WI38 (cell line): ENCODE measurements around the gene ZDHHC6.

Experiments
- H3K4me3 ChIP-seq: 2 replicates; pipeline ENCODE4 v1.5.1; 2011; ENCODE audit warnings: low read depth, mild to moderate bottlenecking, control low read depth, low read length
- TF ChIP-seq, protein P1 (sequence below): IDR thresholded peaks from 2 replicates; pipeline ENCODE4 v1.5.1; 2012; ENCODE audit warnings: low read depth, mild to moderate bottlenecking, control low read depth, low read length

ZDHHC6 gene

DNA sequence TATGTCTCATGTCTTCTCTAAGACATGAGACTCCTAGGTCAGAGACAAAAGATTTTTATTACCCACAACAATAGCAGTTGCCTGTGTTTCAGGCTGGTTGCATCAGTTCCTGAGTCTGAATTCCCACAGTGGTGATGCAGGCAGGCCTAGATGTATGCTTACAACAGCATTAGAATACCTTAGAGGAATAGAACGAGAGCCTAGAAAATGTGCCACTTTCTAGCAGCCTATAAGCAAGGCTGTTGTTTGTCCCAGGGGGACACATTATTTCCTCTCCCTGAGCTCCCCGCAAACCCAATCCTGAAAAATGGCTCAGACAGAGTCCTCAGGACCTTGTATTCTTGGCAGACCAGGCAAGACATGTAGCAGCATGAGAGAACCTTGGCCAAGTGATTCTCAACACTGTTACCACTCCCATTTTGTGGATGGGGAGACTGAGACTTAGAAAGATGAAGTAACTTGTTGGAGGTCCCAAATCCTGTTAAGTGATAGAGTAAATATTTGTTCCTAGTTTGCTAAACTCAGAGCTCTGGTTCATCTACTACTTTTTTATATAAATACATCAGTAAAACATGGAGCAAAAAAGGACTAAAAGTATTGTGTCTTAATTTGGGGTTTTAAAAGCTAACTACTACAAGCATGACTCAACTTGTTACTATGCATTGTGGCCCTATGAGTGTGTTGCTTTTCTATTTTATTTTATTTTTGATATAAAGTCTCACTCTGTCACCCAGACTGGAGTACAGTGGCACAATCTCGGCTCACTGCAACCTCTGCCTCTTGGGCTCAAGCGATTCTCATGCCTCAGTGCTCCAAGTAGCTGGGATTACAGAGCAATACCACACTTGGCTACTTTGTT, 14.5 kb upstream of the ZDHHC6 start:
- H3K4me3 ChIP-seq: no peak overlapping the region
- TF ChIP-seq, protein P1, sequence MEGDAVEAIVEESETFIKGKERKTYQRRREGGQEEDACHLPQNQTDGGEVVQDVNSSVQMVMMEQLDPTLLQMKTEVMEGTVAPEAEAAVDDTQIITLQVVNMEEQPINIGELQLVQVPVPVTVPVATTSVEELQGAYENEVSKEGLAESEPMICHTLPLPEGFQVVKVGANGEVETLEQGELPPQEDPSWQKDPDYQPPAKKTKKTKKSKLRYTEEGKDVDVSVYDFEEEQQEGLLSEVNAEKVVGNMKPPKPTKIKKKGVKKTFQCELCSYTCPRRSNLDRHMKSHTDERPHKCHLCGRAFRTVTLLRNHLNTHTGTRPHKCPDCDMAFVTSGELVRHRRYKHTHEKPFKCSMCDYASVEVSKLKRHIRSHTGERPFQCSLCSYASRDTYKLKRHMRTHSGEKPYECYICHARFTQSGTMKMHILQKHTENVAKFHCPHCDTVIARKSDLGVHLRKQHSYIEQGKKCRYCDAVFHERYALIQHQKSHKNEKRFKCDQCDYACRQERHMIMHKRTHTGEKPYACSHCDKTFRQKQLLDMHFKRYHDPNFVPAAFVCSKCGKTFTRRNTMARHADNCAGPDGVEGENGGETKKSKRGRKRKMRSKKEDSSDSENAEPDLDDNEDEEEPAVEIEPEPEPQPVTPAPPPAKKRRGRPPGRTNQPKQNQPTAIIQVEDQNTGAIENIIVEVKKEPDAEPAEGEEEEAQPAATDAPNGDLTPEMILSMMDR: no peak

DNA sequence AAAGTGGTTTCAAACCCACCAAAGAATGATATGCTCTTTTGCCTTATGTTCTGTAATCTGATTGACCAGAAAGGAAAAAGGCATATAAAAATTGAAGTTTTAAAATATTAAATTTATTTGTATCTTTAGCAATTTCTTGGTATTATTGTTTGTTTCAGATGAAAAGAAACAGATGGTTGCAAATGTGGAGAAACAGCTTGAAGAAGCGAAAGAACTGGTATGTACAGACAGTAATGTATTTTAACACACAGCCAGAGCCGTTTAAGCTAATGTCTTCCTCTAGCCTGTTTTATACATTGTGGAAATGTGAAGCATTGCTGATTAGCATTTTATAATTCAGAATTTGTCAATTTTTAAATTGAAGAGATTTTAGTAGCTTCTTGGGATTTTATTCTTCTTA, 13.7 kb upstream of the ZDHHC6 start:
- no peak overlapping the region for H3K4me3 ChIP-seq
- TF ChIP-seq, protein P1: no peak

DNA sequence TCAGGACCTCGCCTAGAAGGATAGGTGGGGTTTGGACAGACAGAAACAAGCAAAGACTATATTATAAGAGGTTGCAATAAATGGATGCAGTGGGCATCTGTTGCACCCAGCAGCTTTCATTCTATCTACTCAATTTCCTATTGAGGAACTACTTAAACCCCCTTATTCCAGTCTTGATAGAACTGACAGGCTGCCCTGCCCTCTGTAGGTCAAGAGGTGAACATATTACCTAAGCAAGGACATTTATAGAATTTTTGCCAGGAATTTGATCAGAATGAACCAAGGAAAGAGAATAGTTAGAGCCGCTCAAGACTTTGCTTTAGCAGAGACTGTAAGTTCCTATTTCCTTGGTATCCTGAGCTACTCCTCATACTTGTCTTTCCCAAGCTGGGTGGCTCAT, 9.8 kb upstream of the ZDHHC6 start:
- no peak overlapping the region for H3K4me3 ChIP-seq
- TF ChIP-seq, protein P1: no peak

DNA sequence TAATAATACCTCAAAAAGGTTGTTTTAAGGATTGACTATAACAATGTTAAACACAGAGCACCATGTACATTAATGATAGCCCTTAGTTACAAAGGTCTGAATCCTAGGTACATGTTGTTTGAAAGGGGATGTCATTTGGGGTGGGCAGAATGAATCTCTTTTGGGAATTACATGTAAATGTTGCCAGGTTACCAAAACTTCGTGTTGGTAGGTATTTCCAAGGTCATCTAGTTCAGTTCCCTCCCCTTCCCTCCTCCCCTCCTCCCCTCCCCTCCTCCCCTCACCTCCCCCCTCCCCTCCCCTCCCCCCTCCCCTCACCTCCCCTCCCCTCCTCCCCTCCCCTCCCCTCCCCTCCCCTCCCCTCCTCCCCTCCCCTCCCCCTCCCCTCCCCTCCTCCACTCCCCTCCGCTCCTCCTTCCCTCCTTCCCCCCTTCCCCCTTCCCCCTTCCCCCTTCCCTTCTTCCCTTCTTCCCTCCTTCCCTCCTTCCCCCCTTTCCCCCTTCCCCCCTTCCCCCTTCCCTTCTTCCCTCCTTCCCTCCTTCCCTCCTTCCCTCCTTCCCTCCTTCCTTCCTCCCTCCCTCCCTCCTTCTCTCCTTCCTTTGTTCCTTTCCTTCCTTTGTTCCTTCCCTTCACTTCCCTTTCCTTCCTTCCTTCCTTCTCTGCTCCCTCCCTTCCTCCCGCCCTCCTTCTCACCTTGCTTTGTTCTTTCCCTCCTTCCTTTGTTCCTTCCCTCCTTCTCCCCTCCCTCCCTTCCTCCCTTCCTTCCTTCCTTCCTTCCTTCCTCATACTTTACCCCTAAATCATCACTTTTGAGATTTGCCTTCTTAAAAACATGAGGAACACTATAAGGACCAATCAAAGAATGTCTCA, 8.4 kb upstream of the ZDHHC6 start:
- TF ChIP-seq, protein P1: no peak
- no peak overlapping the region for H3K4me3 ChIP-seq

DNA sequence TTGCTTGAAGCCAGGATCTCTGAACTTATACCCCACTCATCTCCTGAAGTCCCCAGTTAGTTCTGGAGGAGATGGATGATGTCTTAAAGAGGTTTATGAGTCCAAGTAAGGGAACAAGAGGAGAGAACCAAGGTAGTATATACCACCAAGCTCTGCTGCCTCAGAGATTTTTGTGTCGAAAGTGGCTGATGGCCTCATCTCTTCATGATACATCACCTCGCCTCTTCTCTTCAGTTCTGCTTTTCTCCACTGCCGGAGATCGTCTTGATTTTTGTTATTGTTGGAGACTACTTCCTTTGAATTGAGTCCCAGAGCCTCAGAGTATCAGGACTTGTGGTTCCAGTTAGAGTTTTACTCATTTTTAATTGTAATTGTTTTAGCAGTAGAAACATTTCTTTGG, 2.2 kb upstream of the ZDHHC6 start:
- TF ChIP-seq, protein P1: no peak
- H3K4me3 ChIP-seq: no peak overlapping the region

DNA sequence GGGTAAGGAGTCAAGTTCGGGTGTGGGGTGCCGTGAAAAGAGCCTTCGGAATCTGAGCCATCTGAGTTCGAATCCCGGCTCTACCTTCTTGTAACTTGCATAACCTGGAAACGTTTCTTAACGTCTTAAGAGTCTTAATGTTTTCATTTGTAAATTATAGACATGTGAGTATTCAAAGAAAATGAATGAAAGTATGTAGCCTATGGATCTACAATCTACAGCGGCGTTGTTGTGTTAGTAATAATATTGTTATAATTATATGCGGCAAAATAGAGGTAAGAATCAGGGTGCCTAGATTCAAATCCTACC, 860 bp upstream of the ZDHHC6 start:
- H3K4me3 ChIP-seq: peak overlapping the region; percentile 97
- TF ChIP-seq, protein P1: no peak
